ENCODE measurements around the gene PNN.
"Not testable (repeated sequence)": the region's sequence is repeated elsewhere in the genome, so short reads cannot be mapped to it uniquely, and the experiment has no call there.

The PNN gene

GRCh38 chr14:39229601-39230110, 54.6 kb downstream of the PNN start:
- no peak for DNase-seq (ENCODE audit: low read depth)

DNA sequence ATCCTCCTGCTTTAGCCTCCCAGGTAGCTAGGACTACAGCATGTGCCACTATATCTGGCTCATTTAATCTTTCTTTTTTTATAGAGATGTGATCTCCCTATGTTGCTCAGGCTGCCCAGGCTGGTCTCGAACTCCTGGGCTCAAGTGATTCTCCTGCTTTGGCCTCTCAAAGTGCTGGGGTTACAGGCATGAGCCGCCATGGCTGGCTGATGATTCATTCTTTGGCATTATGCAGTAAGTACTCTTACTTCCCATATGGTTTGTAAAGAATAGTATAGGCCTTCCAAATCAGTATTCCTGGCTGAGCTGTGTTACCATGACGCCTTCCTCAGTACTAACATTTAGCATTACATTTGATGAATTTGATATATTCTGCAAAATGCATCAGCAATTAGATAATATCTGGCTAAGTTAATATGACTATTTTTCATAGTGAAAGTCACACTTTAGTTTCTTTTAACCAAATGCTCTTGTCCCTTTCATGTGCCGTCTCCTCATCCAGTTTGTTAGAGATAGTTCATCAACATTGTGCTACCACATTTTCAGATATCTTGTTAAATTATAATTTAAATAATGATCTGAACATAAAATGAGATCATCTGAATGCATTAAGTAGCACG, 55.5 kb downstream of the PNN start:
- no peak for DNase-seq (ENCODE audit: low read depth)

DNA sequence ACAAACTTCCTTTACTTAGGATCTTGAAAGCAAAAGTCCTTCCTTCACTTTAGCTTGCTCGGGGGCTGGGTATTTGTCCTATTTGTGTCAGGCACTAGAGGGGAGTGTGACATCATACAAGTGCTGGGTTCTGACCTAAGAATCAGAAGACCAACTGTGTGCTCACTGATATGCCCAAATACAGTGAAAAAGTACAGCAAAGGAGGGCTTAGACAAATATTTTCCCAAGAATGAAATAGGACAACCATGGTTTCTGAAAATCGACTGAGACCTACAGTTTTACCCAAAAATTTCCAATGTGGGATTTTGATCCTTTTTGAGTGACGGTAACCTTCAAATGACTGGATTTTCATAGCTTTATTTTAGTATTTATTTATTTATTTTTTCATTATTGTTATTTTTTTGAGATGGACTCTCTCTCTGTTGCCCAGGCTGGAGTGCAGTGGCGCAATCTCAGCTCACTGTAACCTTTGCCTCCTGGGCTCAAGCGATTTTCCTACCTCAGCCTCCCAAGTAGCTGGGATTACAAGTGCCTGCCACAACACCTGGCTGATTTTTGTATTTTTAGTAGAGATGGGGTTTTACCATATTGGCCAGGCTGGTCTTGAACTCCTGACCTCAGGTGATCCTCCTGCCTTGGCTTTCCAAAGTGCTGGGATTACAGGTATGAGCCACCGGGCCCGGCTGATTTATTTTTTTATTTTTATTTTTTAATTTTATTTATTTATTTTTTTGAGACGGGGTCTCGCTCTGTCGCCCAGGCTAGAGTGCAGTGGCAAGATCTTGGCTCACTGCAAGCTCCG, 56.9 kb downstream of the PNN start:
- not testable (repeated sequence) for DNase-seq (ENCODE audit: low read depth)
